NT2/D1 (cell line): ENCODE results near the gene HDDC2.

ENCODE experiments used
- SUZ12 ChIP-seq: IDR thresholded peaks from 2 replicates; pipeline ENCODE4 v1.6.1; 2011; ENCODE audit not compliant: insufficient read length, insufficient read depth; ENCODE audit errors: extremely low read depth
- YY1 ChIP-seq: IDR thresholded peaks from 2 replicates; pipeline ENCODE4 v1.6.1; 2011; ENCODE audit not compliant: insufficient read length, insufficient read depth

DNA sequence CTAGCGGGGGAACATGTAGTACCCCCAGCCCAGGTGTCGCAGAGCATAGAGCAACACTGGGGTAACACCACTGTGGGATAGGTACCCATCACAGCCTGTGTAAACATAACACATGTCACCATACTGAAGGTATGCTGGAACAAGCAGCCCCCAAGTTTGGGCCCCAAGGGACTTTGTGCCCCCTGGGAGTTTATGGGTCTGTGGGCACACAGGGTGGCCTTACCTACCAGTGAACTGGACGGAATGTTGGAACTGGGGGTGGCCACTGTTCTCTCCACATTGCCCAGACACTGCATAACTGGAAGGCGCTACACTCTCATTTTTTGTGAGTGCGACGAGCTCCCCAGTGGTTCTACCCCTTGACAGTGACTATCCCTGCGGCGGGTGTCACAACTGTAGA lies 28.5 kb downstream of the HDDC2 start:
- TF ChIP-seq YY1 = no peak
- TF ChIP-seq SUZ12 = no peak
